ENCODE data around the gene CCAR1.
"Not testable (repeated sequence)": the region's sequence is repeated elsewhere in the genome, so short reads cannot be mapped to it uniquely, and the experiment has no call there.

The CCAR1 gene

GRCh38 chr10:68720793-68721672 lies at the start of gene CCAR1:
Gene CCAR1, plus strand, starts transcription at chr10:68721239. Its CDS starts 1,266 bp downstream, at chr10:68722505.
- peak; percentile 75 to 91 for DNase-seq

GRCh38 chr10:68684413-68684812 lies 36.6 kb upstream of the CCAR1 start:
- no peak for DNase-seq

GRCh38 chr10:68696018-68696417 lies 25.0 kb upstream of the CCAR1 start:
- DNase-seq = no peak

GRCh38 chr10:68697106-68697505 lies 23.9 kb upstream of the CCAR1 start:
- no peak for DNase-seq

- no peak for DNase-seq
Measured at GRCh38 chr10:68700197-68700596, 20.8 kb upstream of the CCAR1 start.

GRCh38 chr10:68705548-68705947 lies 15.5 kb upstream of the CCAR1 start:
- no peak for DNase-seq

GRCh38 chr10:68708987-68709386 lies 12.1 kb upstream of the CCAR1 start:
- DNase-seq = not testable (repeated sequence)

GRCh38 chr10:68713065-68713464 lies 8.0 kb upstream of the CCAR1 start:
- not testable (repeated sequence) for DNase-seq

GRCh38 chr10:68717435-68717834 lies 3.6 kb upstream of the CCAR1 start:
- DNase-seq = no peak

GRCh38 chr10:68721673-68722335 lies 765 bp downstream of the CCAR1 start:
- no peak for DNase-seq

- DNase-seq = no peak
Measured at GRCh38 chr10:68725016-68725415, 4.0 kb downstream of the CCAR1 start.

- DNase-seq = no peak
Measured at GRCh38 chr10:68727146-68727545, 6.1 kb downstream of the CCAR1 start.

GRCh38 chr10:68732651-68733050 lies 11.6 kb downstream of the CCAR1 start:
- DNase-seq = no peak

- no peak for DNase-seq
Measured at GRCh38 chr10:68734349-68734748, 13.3 kb downstream of the CCAR1 start.

GRCh38 chr10:68735119-68735518 lies 14.1 kb downstream of the CCAR1 start:
- DNase-seq = no peak

- DNase-seq = not testable (repeated sequence)
Measured at GRCh38 chr10:68735739-68736138, 14.7 kb downstream of the CCAR1 start.

GRCh38 chr10:68740676-68741075 lies 19.6 kb downstream of the CCAR1 start:
- DNase-seq = not testable (repeated sequence)

- DNase-seq = no peak
Measured at GRCh38 chr10:68742397-68742796, 21.4 kb downstream of the CCAR1 start.

GRCh38 chr10:68752711-68753350 lies 31.8 kb downstream of the CCAR1 start:
- DNase-seq = no peak

GRCh38 chr10:68756246-68756645 lies 35.2 kb downstream of the CCAR1 start:
- no peak for DNase-seq

- DNase-seq = no peak
Measured at GRCh38 chr10:68756766-68757165, 35.7 kb downstream of the CCAR1 start.

GRCh38 chr10:68759223-68759863 lies 38.3 kb downstream of the CCAR1 start:
- DNase-seq = no peak

- DNase-seq = no peak
Measured at GRCh38 chr10:68759967-68760366, 38.9 kb downstream of the CCAR1 start.

Measured in cerebellar nuclear complex (tissue), 1 donor.